CD14-positive monocyte (primary cell): ENCODE results near the gene CNTN1. TPM values are rescaled to one million over a fixed set of nuclear protein-coding genes. Genes with fewer than 3 reads are reported as not detected.

ENCODE experiments used
- DNase-seq, 3 donors: peaks; one replicate each; pipeline ENCODE4 v3.0.0-alpha.2; 2011 to 2022
- H2AFZ ChIP-seq: 2 replicates; pipeline ENCODE4 v1.6.0; 2012; ENCODE audit warnings: mild to moderate bottlenecking, low read depth, low read length, inconsistent platforms; ENCODE audit not compliant: insufficient read depth, poor library complexity, severe bottlenecking
- H3K27ac ChIP-seq, 2 donors: 1 replicate in 1 of 2; 2 replicates in 1 of 2; pipeline ENCODE4 v1.5.1; 2012 to 2013; ENCODE audit warnings: low read length in 2 of 2, control low read depth in 1 of 2, inconsistent platforms in 1 of 2, low read depth in 1 of 2, mild to moderate bottlenecking in 1 of 2
- H3K27me3 ChIP-seq, 2 donors: one replicate each; pipeline versions ENCODE4 v1.6.0 to v1.6.1; 2011 to 2013; ENCODE audit warnings: low read length in 2 of 2; ENCODE audit not compliant: control insufficient read depth in 2 of 2, insufficient read depth in 2 of 2
- H3K36me3 ChIP-seq, 2 donors: replicated peaks in 1 of 2; 1 replicate in 1 of 2; 2 replicates in 1 of 2; pipeline versions ENCODE4 v1.5.1 to v1.6.1; 2012 to 2013; ENCODE audit warnings: low read length in 2 of 2, control low read depth in 1 of 2, inconsistent platforms in 1 of 2, mild to moderate bottlenecking in 1 of 2; ENCODE audit not compliant: insufficient read depth in 2 of 2, control insufficient read depth in 1 of 2
- H3K4me1 ChIP-seq, 2 donors: 1 replicate in 1 of 2; 2 replicates in 1 of 2; pipeline versions ENCODE4 v1.5.1 to v1.6.1; 2012 to 2013; ENCODE audit warnings: low read length in 2 of 2, control low read depth in 1 of 2, inconsistent platforms in 1 of 2, mild to moderate bottlenecking in 1 of 2, moderate library complexity in 1 of 2; ENCODE audit not compliant: insufficient read depth in 2 of 2, control insufficient read depth in 1 of 2
- H3K4me2 ChIP-seq: replicated peaks from 2 replicates; pipeline ENCODE3; 2012; ENCODE audit warnings: low read length, moderate library complexity, mild to moderate bottlenecking; ENCODE audit not compliant: poor library complexity, severe bottlenecking; ENCODE audit errors: extremely low read depth
- H3K4me3 ChIP-seq, 3 experiments: fragments of 200-600 bp in 1 of 3; sonication (generic) in 1 of 3; replicated peaks in 1 of 3; 1 replicate in 2 of 3; 2 replicates in 1 of 3; pipeline ENCODE4 v1.5.1; 2011 to 2013; ENCODE audit warnings: low read length in 3 of 3, mild to moderate bottlenecking in 3 of 3, control low read depth in 2 of 3, low read depth in 2 of 3, inconsistent platforms in 1 of 3, moderate library complexity in 1 of 3
- H3K79me2 ChIP-seq: 2 replicates; pipeline ENCODE4 v1.6.0; 2012; ENCODE audit warnings: mild to moderate bottlenecking, control low read depth, inconsistent platforms, low read length, moderate library complexity; ENCODE audit not compliant: insufficient read depth
- H3K9ac ChIP-seq: 2 replicates; pipeline ENCODE4 v1.6.0; 2017; ENCODE audit warnings: low read length, mild to moderate bottlenecking; ENCODE audit not compliant: insufficient read depth, poor library complexity, severe bottlenecking
- H3K9me3 ChIP-seq, 2 donors: replicated peaks in 1 of 2; 1 replicate in 1 of 2; 2 replicates in 1 of 2; pipeline versions ENCODE4 v1.5.1 to v1.6.1; 2012 to 2013; ENCODE audit warnings: low read length in 2 of 2, control low read depth in 1 of 2; ENCODE audit not compliant: control insufficient read depth in 1 of 2, insufficient read depth in 1 of 2
- H4K20me1 ChIP-seq: 2 replicates; pipeline ENCODE4 v1.6.0; 2012; ENCODE audit warnings: mild to moderate bottlenecking, low read length, control low read depth, moderate library complexity; ENCODE audit not compliant: insufficient read depth
- H3K27ac Mint-ChIP-seq, 7 donors: one replicate each; pipeline ENCODE4 v1.8.0; 2020; ENCODE audit warnings: mild to moderate bottlenecking in 7 of 7, mixed read lengths in 7 of 7, moderate library complexity in 6 of 7, inconsistent platforms in 2 of 7
- H3K27me3 Mint-ChIP-seq, 3 donors: one replicate each; pipeline ENCODE4 v1.8.0; 2021 to 2022; ENCODE audit warnings: low read depth in 3 of 3, mild to moderate bottlenecking in 3 of 3, mixed read lengths in 3 of 3, moderate library complexity in 3 of 3, inconsistent platforms in 1 of 3
- H3K36me3 Mint-ChIP-seq, 2 donors: one replicate each; pipeline ENCODE4 v1.8.0; 2020; ENCODE audit warnings: mixed read lengths in 2 of 2, inconsistent platforms in 1 of 2, mild to moderate bottlenecking in 1 of 2
- H3K4me1 Mint-ChIP-seq: one replicate; pipeline ENCODE4 v1.8.0; 2020; ENCODE audit warnings: mild to moderate bottlenecking, mixed read lengths
- H3K4me3 Mint-ChIP-seq, 2 donors: one replicate each; pipeline ENCODE4 v1.8.0; 2020; ENCODE audit warnings: mild to moderate bottlenecking in 2 of 2, mixed read lengths in 2 of 2, moderate library complexity in 1 of 2
- H3K9me3 Mint-ChIP-seq, 7 donors: one replicate each; pipeline ENCODE4 v1.8.0; 2020 to 2022; ENCODE audit warnings: mixed read lengths in 7 of 7, mild to moderate bottlenecking in 6 of 7, moderate library complexity in 6 of 7, inconsistent platforms in 2 of 7
- CTCF ChIP-seq: fragments of 200-600 bp; IDR thresholded peaks from one replicate; pipeline ENCODE4 v1.8.0; 2022; ENCODE audit warnings: antibody characterized with exemption, mild to moderate bottlenecking
- WGBS: methylation state at CpG from one replicate; pipeline ENCODE4 v1.1.5; 2013; ENCODE audit warnings: missing lambda C conversion rate; ENCODE audit not compliant: insufficient coverage; 5-methylcytosine and 5-hydroxymethylcytosine counted together
- intact Hi-C, 2 donors: fragments of 100-400 bp; cut with micrococcal nuclease; formaldehyde crosslinking; loops; one replicate each; pipeline versions ENCODE4 v1.15.0 to v1.15.1; 2023
- polyA plus RNA-seq, 3 donors: library from polyadenylated mRNA; depleted of rRNA in 1 of 3; unstranded in 2 of 3; stranded (reverse) in 1 of 3; fragments of 300-500 nt in 2 of 3; fragments of >200 nt in 1 of 3; fragmentation: Illumina TruSeq in 2 of 3; gene quantifications; 1 replicate in 2 of 3; 2 replicates in 1 of 3; pipeline ENCODE4 v1.2.3, GENCODE V29; 2012 to 2021

Gene CNTN1
- polyA plus RNA-seq, 3 donors, result not detected

DNA sequence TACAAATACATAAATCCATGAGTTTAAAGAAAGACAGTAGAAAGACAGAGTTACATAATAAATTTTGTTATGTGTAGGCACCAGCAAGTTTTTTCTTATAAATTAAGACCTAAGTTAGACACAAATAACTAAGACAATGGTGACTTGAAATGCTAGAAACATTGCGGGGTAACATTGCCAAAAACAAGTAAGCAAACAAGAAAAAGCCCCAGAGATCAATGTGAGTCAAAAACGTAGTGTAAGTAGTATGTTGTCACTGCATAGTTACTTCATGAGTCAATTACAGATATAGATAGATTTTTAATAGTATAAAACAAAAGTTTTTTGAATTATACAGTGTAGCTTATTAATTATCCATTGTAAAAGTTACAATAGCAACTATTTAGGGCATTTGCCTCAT is 83.4 kb downstream of the CNTN1 start:
- Histone ChIP-seq H3K4me1 (no peaks in the 10 kb centered on the region), H3K79me2 (no peaks in the 10 kb centered on the region), H3K4me2 (no peak overlapping the region), H3K36me3 (no peaks in the 10 kb centered on the region), H3K4me3 (no peak overlapping the region), H4K20me1 (no peaks in the 10 kb centered on the region), H2AFZ (no peak overlapping the region), H3K27ac (no peak overlapping the region), H3K27me3 (no peaks in the 10 kb centered on the region), H3K9me3 (no peaks in the 10 kb centered on the region), H3K9ac (no peak overlapping the region)
- no peak for DNase-seq
- Mint-ChIP-seq H3K9me3 (peaks cover 0 to 2% (median 0%) of the 10 kb centered on the region in 7 donors), H3K4me1 (peaks cover 2% of the 10 kb centered on the region), H3K36me3 (no peaks in the 10 kb centered on the region), H3K27ac (no peak overlapping the region), H3K27me3 (peaks cover 0 to 2% (median 0%) of the 10 kb centered on the region in 3 donors), H3K4me3 (no peak overlapping the region)
- no CpG with 5 or more reads among the region's 2 CpGs for WGBS
- no peak for TF ChIP-seq CTCF
- intact Hi-C loops, result no loop called here

DNA sequence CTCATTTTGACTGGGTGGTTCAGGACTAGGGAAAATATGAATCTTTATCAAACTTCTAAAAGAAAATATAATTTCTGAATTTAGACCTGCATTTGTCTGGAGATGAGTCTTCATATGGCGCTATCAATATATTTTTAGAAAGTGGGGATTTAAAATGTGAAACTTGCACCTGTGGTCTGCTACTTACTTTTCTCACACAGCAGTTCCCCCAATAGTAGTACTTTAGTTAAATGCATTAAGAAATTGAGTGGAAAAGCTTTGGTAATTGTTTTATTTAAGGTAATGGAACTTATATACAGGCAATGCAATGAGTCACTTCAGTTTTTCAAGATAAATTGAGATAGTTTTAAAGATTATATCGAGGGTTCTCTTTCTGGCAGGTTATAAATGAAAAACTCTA is 91.9 kb downstream of the CNTN1 start:
- H2AFZ ChIP-seq, result no peak overlapping the region

More for the DNA sequence above, 91.9 kb downstream of the CNTN1 start:
- Histone ChIP-seq H3K27ac (no peak overlapping the region), H3K27me3 (no peaks in the 10 kb centered on the region), H3K4me2 (no peak overlapping the region), H3K9ac (no peak overlapping the region), H3K9me3 (no peaks in the 10 kb centered on the region), H3K36me3 (no peaks in the 10 kb centered on the region), H3K79me2 (no peaks in the 10 kb centered on the region), H4K20me1 (no peaks in the 10 kb centered on the region), H3K4me3 (no peak overlapping the region), H3K4me1 (no peaks in the 10 kb centered on the region)
- WGBS, result 100% methylated on average over 1 of the region's 2 CpGs
- H3K36me3 Mint-ChIP-seq, result no peaks in the 10 kb centered on the region
- peaks cover 0 to 6% (median 2%) of the 10 kb centered on the region in 7 donors for H3K9me3 Mint-ChIP-seq
- peaks cover 0 to 2% (median 0%) of the 10 kb centered on the region in 3 donors for H3K27me3 Mint-ChIP-seq
- DNase-seq, result no peak
- no peak overlapping the region for H3K4me3 Mint-ChIP-seq
- TF ChIP-seq CTCF, result no peak
- H3K4me1 Mint-ChIP-seq, result no peaks in the 10 kb centered on the region
- intact Hi-C loops, result no loop called here
- no peak overlapping the region for H3K27ac Mint-ChIP-seq
